ENCODE results near the gene LARP4B. TPM values are rescaled to one million over a fixed set of nuclear protein-coding genes. Genes with fewer than 3 reads are reported as not detected.

The LARP4B gene
- total and polyA plus RNA-seq, 2 experiments from 2014 or later, result 18.3 to 52.3 TPM

DNA sequence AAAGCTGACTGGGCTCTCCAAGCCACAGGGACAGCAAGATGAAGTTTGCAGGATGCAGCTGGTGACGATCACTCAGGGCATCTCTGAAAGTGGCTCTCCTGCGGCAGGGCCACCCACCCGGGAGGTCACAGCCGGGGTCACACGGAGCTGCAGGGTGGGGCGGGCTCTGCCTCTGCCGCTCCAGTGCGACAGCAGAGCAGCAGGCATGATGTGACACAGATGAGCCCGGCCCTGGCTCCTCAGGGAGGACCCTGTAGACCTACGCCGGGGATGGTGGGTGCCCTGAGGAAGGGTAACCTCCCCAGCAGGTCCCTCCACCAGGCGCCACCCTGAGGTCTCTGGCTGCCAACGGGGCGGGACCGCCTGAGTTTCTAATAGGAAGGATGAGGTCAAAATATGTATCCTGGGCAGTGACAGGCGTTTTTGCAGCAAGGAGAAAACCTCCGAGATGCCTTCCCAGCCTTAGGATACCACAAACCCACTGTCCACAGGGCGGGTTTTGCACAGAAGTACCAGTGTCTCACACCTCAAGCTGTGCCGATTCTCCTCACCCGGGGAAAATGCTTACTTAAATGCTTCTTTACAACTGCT lies 127.2 kb downstream of the LARP4B start (continued):
- TF ChIP-seq, protein P1, sequence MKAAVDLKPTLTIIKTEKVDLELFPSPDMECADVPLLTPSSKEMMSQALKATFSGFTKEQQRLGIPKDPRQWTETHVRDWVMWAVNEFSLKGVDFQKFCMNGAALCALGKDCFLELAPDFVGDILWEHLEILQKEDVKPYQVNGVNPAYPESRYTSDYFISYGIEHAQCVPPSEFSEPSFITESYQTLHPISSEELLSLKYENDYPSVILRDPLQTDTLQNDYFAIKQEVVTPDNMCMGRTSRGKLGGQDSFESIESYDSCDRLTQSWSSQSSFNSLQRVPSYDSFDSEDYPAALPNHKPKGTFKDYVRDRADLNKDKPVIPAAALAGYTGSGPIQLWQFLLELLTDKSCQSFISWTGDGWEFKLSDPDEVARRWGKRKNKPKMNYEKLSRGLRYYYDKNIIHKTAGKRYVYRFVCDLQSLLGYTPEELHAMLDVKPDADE (IDR thresholded peaks at IDR 0.05), result no peak
- TF ChIP-seq NANOG (IDR thresholded peaks at IDR 0.05; ENCODE audit: borderline replicate concordance), result no peak
- TF ChIP-seq ZNF114 (CRISPR knock-in tag; IDR thresholded peaks at IDR 0.05), result no peak
- TF ChIP-seq, protein P2, sequence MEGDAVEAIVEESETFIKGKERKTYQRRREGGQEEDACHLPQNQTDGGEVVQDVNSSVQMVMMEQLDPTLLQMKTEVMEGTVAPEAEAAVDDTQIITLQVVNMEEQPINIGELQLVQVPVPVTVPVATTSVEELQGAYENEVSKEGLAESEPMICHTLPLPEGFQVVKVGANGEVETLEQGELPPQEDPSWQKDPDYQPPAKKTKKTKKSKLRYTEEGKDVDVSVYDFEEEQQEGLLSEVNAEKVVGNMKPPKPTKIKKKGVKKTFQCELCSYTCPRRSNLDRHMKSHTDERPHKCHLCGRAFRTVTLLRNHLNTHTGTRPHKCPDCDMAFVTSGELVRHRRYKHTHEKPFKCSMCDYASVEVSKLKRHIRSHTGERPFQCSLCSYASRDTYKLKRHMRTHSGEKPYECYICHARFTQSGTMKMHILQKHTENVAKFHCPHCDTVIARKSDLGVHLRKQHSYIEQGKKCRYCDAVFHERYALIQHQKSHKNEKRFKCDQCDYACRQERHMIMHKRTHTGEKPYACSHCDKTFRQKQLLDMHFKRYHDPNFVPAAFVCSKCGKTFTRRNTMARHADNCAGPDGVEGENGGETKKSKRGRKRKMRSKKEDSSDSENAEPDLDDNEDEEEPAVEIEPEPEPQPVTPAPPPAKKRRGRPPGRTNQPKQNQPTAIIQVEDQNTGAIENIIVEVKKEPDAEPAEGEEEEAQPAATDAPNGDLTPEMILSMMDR (conservative IDR thresholded peaks at IDR 0.05; ENCODE audit: low read depth in 2 of 2), result no peak
- TF ChIP-seq STAT1 (IDR thresholded peaks at IDR 0.05; ENCODE audit: unreplicated experiment), result no peak

DNA sequence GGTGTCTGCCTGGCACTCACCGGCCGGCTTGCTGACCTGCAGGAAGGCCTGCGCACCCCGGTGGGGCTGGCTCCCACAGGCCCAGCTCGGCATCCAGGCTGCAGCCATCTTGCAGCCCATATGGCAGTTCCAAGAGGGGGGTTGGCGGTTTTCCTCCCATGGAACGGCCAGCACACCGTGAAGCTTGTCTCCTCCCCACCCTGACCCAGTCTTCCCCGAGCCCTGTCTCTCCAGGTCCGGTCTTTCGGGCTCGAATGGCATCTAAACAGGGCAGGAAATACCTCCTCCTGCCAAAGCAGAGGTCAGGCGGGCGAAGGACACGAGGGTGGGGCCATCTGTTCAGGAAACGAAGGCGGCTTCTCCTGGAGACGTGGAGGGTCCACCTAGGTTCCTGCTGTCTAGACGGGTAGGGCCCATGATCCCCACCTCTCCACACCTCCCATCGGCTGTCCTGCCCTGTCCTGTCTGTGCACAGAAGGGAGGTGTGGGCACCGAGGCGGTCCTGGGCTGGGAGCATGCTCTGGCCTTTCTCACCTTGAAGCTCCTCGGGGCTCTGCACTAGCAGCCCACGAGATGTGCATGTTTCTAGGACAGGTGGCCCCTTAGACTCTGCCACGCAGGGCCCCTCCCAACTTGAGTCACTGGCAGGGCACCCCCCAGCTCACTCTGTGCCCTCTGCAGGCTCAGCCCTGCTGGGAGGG lies 128.3 kb downstream of the LARP4B start:
- no peak overlapping the region for H3K4me2 ChIP-seq
- no peak overlapping the region for H2AFZ ChIP-seq
- ATAC-seq (peak; percentile 8; the same call in 1 of the 3 replicates), DNase-seq (ENCODE audit: low spot score) (no peak)
- H3F3A ChIP-seq (replicated peaks; ENCODE audit: low read depth), result no peaks in the 10 kb centered on the region
- peaks cover 27% of the 10 kb centered on the region for H3K36me3 Mint-ChIP-seq (ENCODE audit: low read depth)
- no peaks in the 10 kb centered on the region; the same call in 1 of the 2 replicates for H3K79me2 ChIP-seq (replicated peaks; ENCODE audit: insufficient read depth)
- H3K4me1 Mint-ChIP-seq, result peaks cover 9% of the 10 kb centered on the region; the same call in 2 of the 3 replicates
- no peak overlapping the region for H3K4me3 ChIP-seq
- H4K20me1 ChIP-seq (replicated peaks; ENCODE audit: insufficient read depth), result no peaks in the 10 kb centered on the region; the same call in 1 of the 2 replicates
- peaks cover 21% of the 10 kb centered on the region for H3K27me3 Mint-ChIP-seq (ENCODE audit: insufficient read depth, low read depth, poor library complexity)
- peaks cover 12% of the 10 kb centered on the region for H3K9me3 Mint-ChIP-seq
- H3K27ac ChIP-seq (ENCODE audit: low read depth), result no peak overlapping the region
- H3K4me3 Mint-ChIP-seq, result no peak overlapping the region
- no peaks in the 10 kb centered on the region for H3K27me3 ChIP-seq (ENCODE audit: insufficient read depth)
- no peaks in the 10 kb centered on the region for H3K4me1 ChIP-seq (ENCODE audit: insufficient read depth)
- no peak overlapping the region for H3K27ac Mint-ChIP-seq
- no peaks in the 10 kb centered on the region; the same call in 1 of the 2 replicates for H3K36me3 ChIP-seq (ENCODE audit: insufficient read depth)
- H3K9me2 ChIP-seq (ENCODE audit: insufficient read depth), result no peaks in the 10 kb centered on the region
- TF ChIP-seq ZNF331 (CRISPR knock-in tag; IDR thresholded peaks at IDR 0.05; ENCODE audit: low read depth) (no peak), POLR2AphosphoS5 (IDR thresholded peaks at IDR 0.05; ENCODE audit: low read depth) (no peak), EZH2phosphoT487 (IDR thresholded peaks at IDR 0.05; ENCODE audit: unreplicated experiment) (no peak), ZNF114 (CRISPR knock-in tag; IDR thresholded peaks at IDR 0.05) (no peak), STAT1 (IDR thresholded peaks at IDR 0.05; ENCODE audit: unreplicated experiment) (no peak), NANOG (IDR thresholded peaks at IDR 0.05; ENCODE audit: borderline replicate concordance) (no peak)
- TF ChIP-seq, protein P3, sequence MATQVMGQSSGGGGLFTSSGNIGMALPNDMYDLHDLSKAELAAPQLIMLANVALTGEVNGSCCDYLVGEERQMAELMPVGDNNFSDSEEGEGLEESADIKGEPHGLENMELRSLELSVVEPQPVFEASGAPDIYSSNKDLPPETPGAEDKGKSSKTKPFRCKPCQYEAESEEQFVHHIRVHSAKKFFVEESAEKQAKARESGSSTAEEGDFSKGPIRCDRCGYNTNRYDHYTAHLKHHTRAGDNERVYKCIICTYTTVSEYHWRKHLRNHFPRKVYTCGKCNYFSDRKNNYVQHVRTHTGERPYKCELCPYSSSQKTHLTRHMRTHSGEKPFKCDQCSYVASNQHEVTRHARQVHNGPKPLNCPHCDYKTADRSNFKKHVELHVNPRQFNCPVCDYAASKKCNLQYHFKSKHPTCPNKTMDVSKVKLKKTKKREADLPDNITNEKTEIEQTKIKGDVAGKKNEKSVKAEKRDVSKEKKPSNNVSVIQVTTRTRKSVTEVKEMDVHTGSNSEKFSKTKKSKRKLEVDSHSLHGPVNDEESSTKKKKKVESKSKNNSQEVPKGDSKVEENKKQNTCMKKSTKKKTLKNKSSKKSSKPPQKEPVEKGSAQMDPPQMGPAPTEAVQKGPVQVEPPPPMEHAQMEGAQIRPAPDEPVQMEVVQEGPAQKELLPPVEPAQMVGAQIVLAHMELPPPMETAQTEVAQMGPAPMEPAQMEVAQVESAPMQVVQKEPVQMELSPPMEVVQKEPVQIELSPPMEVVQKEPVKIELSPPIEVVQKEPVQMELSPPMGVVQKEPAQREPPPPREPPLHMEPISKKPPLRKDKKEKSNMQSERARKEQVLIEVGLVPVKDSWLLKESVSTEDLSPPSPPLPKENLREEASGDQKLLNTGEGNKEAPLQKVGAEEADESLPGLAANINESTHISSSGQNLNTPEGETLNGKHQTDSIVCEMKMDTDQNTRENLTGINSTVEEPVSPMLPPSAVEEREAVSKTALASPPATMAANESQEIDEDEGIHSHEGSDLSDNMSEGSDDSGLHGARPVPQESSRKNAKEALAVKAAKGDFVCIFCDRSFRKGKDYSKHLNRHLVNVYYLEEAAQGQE (IDR thresholded peaks at IDR 0.05; ENCODE audit: unreplicated experiment), result no peak
- TF ChIP-seq, protein P1 (IDR thresholded peaks at IDR 0.05), result no peak
- TF ChIP-seq, protein P2 (conservative IDR thresholded peaks at IDR 0.05; ENCODE audit: low read depth in 2 of 2), result no peak
